Measurements from ENCODE around the gene CHD1L. TPM values are rescaled to one million over a fixed set of nuclear protein-coding genes. Genes with fewer than 3 reads are reported as not detected.
A peak's percentile ranks its signal among the peaks of the same experiment; 100 is the strongest.

CHD1L gene
- total RNA-seq, 1 experiment from 2014 or later = 28.3 TPM

GRCh38 chr1:147338571-147338970 lies 96.1 kb downstream of the CHD1L start:
- no peaks in the 10 kb centered on the region for H3K36me3 ChIP-seq
- no peaks in the 10 kb centered on the region for H3K4me1 ChIP-seq
- no peak overlapping the region for H3K4me3 ChIP-seq
- no peaks in the 10 kb centered on the region for H3K27me3 ChIP-seq
- peak in 1 of 2 experiments; percentile 4 for DNase-seq
- no peak overlapping the region for H3K27ac ChIP-seq
- H3K9me3 ChIP-seq (replicated peaks) = no peaks in the 10 kb centered on the region

GRCh38 chr1:147341246-147341645 lies 98.8 kb downstream of the CHD1L start:
- H3K4me1 ChIP-seq = no peaks in the 10 kb centered on the region
- no peak overlapping the region for H3K27ac ChIP-seq
- H3K36me3 ChIP-seq = no peaks in the 10 kb centered on the region
- no peaks in the 10 kb centered on the region for H3K27me3 ChIP-seq
- no peaks in the 10 kb centered on the region for H3K9me3 ChIP-seq (replicated peaks)
- no peak for DNase-seq
- no peak overlapping the region for H3K4me3 ChIP-seq

Other genes with a start within 250 kb of the CHD1L start
- gene PRKAB2, start 70.2 kb upstream of the CHD1L start, total RNA-seq (2014; rRNA removed; shearing (Covaris generic)) = 13.2 and 14.0 TPM in 2 replicates
- gene FMO5, start 17.3 kb upstream of the CHD1L start, total RNA-seq (2014; rRNA removed; shearing (Covaris generic)) = not detected in 2 replicates